Measurements from ENCODE around the gene EXT2. TPM values are rescaled to one million over a fixed set of nuclear protein-coding genes. Genes with fewer than 3 reads are reported as not detected.

EXT2 gene
- total and polyA plus RNA-seq, 7 donors: 11.0 to 23.5 (median 21.4) TPM

GRCh38 chr11:44065841-44066731 is 29.4 kb upstream of the EXT2 start, which contains the start of gene ACCS:
ACCS (plus strand) TSS chr11:44066270; CDS start chr11:44067628, 1,358 bp downstream.
- peak; percentile 93 to 98 (median 97) for ATAC-seq
- peak within 1 kb of the TSS; percentile 72 for H3K4me3 ChIP-seq
- WGBS, 3 donors: 1% methylated on average over 70 of the region's 70 CpGs
- intact Hi-C loops (cut with DNase I): no loop called here
- peaks cover 5% of the 10 kb centered on the region for H3K4me1 ChIP-seq
- peak within 1 kb of the TSS; percentile 87 for H3K27ac ChIP-seq
- no peaks in the 10 kb centered on the region for H3K27me3 ChIP-seq (ENCODE audit: insufficient read depth in 3 of 3, low read length in 2 of 3)
- DNase-seq: peak; percentile 96 to 98
- H3K9me3 ChIP-seq: no peaks in the 10 kb centered on the region
- peaks cover 0 to 9% of the 10 kb centered on the region in 2 donors for H3K36me3 ChIP-seq (ENCODE audit: insufficient read depth in 1 of 2, low read depth in 1 of 2)
- TF ChIP-seq CTCF (IDR thresholded peaks at IDR 0.05): peak; percentile 75

- Histone ChIP-seq H3K4me3 (peak overlapping the region; percentile 72), H3K27me3 (ENCODE audit: insufficient read depth in 3 of 3, low read length in 2 of 3) (no peaks in the 10 kb centered on the region), H3K27ac (peak overlapping the region; percentile 87), H3K4me1 (peaks cover 5% of the 10 kb centered on the region), H3K9me3 (no peaks in the 10 kb centered on the region), H3K36me3 (ENCODE audit: insufficient read depth in 1 of 2, low read depth in 1 of 2) (peaks cover 0 to 16% of the 10 kb centered on the region in 2 donors)
- DNase-seq (no peak), ATAC-seq (peak in 3 of 4 donors; percentile 23 to 53 (median 29))
- intact Hi-C loops (cut with DNase I): no loop called here
- TF ChIP-seq CTCF (IDR thresholded peaks at IDR 0.05): no peak
- WGBS, 3 donors: 24 to 43% (median 41%) methylated on average over 10 of the region's 10 CpGs
Measured at GRCh38 chr11:44066732-44067141, 28.7 kb upstream of the EXT2 start.

GRCh38 chr11:44067266-44067665 is 28.2 kb upstream of the EXT2 start:
- no peak for TF ChIP-seq CTCF (IDR thresholded peaks at IDR 0.05)
- peak overlapping the region; percentile 72 for H3K4me3 ChIP-seq
- H3K27ac ChIP-seq: no peak overlapping the region
- H3K27me3 ChIP-seq (ENCODE audit: insufficient read depth in 3 of 3, low read length in 2 of 3): no peaks in the 10 kb centered on the region
- no peak for DNase-seq
- H3K36me3 ChIP-seq (ENCODE audit: insufficient read depth in 1 of 2, low read depth in 1 of 2): peaks cover 0 to 20% of the 10 kb centered on the region in 2 donors
- peaks cover 5% of the 10 kb centered on the region for H3K4me1 ChIP-seq
- no peaks in the 10 kb centered on the region for H3K9me3 ChIP-seq
- 63 to 77% (median 76%) methylated on average over 5 of the region's 5 CpGs for WGBS, 3 donors
- intact Hi-C loops (cut with DNase I): no loop called here
- ATAC-seq: no peak

GRCh38 chr11:44068180-44068579 is 27.3 kb upstream of the EXT2 start:
- H3K9me3 ChIP-seq: no peaks in the 10 kb centered on the region
- ATAC-seq (no peak), DNase-seq (no peak)
- 93 to 98% (median 95%) methylated on average over 2 of the region's 2 CpGs for WGBS, 3 donors
- H3K27me3 ChIP-seq (ENCODE audit: insufficient read depth in 3 of 3, low read length in 2 of 3): no peaks in the 10 kb centered on the region
- peaks cover 5% of the 10 kb centered on the region for H3K4me1 ChIP-seq
- TF ChIP-seq CTCF (IDR thresholded peaks at IDR 0.05): no peak
- peaks cover 0 to 29% of the 10 kb centered on the region in 2 donors for H3K36me3 ChIP-seq (ENCODE audit: insufficient read depth in 1 of 2, low read depth in 1 of 2)
- intact Hi-C loops (cut with DNase I): no loop called here
- no peak overlapping the region for H3K4me3 ChIP-seq
- H3K27ac ChIP-seq: no peak overlapping the region

Measured in psoas muscle (tissue), 8 donors.